Activated naive CD4-positive, alpha-beta T cell treated with anti-CD3 and anti-CD28 coated beads, Interleukin-2, amount 50 U/mL, for 72 hours (primary cell): ENCODE data around the gene NUP62. TPM values are rescaled to one million over a fixed set of nuclear protein-coding genes. Genes with fewer than 3 reads are reported as not detected.

ENCODE experiments used
- ATAC-seq, 2 donors: fragments of 150-1000 bp; cut with Tn5 transposase; 2 replicates each; pipeline ENCODE4 v1.10.0; 2021; ENCODE audit warnings: mild to moderate bottlenecking in 2 of 2, moderate library complexity in 2 of 2
- DNase-seq, 2 donors: peaks; one replicate each; pipeline ENCODE4 v3.0.0; 2021 to 2022; ENCODE audit warnings: low spot score in 2 of 2
- H3K27ac Mint-ChIP-seq, 2 donors: one replicate each; pipeline ENCODE4 v1.8.0; 2022; ENCODE audit warnings: mild to moderate bottlenecking in 2 of 2, mixed read lengths in 2 of 2
- H3K36me3 Mint-ChIP-seq, 2 donors: one replicate each; pipeline ENCODE4 v1.8.0; 2022; ENCODE audit warnings: mixed read lengths in 2 of 2
- H3K9me3 Mint-ChIP-seq, 2 donors: one replicate each; pipeline ENCODE4 v1.8.0; 2022; ENCODE audit warnings: mixed read lengths in 2 of 2
- total RNA-seq, 2 donors: library from RNA; stranded (reverse); gene quantifications; one replicate each; pipeline ENCODE4 v1.2.3, GENCODE V29; 2022

NUP62 gene
- total RNA-seq, 2 donors from 2014 or later, result 82.5 to 109 TPM

GRCh38 chr19:49873834-49874233 lies 55.5 kb downstream of the NUP62 start:
- ATAC-seq, result no peak
- H3K36me3 Mint-ChIP-seq, result peaks cover 0 to 6% of the 10 kb centered on the region in 2 donors
- H3K9me3 Mint-ChIP-seq, result no peaks in the 10 kb centered on the region
- no peak overlapping the region for H3K27ac Mint-ChIP-seq
- DNase-seq, result no peak

DNA sequence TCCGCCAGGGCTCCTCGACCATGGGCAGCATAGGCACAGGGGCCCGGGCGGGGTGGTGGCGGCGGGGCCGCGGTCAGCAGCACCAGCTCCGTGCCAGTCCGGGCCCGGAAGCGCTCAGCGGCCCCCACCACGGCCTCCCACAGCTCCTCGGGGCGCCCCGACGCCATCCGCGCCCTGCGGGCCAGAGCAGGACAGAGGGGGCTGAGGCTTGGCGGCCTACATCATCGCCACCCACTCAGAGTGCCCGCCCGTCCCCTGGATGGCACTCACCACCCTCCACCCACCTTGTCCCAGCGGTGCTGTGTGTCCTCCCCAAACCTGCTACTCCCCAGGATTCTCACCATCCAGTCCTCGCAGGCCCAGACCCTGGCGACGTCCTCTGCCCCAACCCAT lies 56.2 kb downstream of the NUP62 start:
- no peak for DNase-seq
- ATAC-seq, result no peak
- H3K9me3 Mint-ChIP-seq, result no peaks in the 10 kb centered on the region
- peaks cover 0 to 3% of the 10 kb centered on the region in 2 donors for H3K36me3 Mint-ChIP-seq
- H3K27ac Mint-ChIP-seq, result no peak overlapping the region

DNA sequence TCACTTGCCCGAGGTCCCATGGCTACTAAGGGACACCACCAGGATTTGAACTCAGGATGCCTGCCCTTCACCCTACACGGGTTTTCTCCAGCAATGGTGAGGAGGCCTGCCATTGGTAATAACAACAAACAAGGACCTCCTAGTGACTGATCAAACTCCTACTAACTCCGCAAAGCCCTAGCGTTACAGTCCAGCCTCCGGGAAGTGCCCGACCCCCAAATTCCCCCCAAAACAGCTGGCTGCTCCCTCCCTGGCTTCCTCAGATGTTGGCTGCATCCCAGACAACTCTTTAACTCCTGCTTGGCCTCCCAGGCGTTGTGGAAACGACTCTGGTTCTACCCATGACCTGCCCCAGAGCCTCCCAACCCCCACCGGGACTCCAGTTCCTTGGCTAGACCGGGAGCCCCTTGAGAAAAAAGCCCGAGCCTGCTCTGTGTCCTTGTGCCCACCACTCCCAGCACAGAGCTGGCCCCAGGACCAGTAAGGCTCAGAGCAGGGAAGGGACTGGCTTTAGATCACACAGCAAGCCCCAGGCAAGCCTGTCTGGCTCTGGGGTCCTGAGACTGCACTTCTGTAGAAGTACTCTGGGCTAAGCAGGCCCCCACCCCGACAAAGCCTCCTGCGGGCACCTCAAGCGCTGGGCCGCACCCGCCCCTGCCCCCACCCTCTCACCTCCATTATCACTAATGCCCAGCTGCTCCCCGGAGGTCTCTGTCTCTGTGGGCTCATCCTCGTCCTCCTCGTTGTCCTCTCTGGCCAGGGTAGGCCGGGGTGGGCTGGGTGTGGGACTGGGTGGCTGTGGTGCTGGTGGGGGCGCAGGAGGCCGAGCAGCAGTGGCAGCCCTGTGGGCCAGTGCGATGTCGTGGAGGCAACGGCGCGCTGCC lies 56.8 kb downstream of the NUP62 start:
- H3K36me3 Mint-ChIP-seq, result no peaks in the 10 kb centered on the region
- peak overlapping the region in 1 of 2 donors; percentile 52 for H3K27ac Mint-ChIP-seq
- DNase-seq, result no peak
- H3K9me3 Mint-ChIP-seq, result no peaks in the 10 kb centered on the region
- ATAC-seq, result no peak

DNA sequence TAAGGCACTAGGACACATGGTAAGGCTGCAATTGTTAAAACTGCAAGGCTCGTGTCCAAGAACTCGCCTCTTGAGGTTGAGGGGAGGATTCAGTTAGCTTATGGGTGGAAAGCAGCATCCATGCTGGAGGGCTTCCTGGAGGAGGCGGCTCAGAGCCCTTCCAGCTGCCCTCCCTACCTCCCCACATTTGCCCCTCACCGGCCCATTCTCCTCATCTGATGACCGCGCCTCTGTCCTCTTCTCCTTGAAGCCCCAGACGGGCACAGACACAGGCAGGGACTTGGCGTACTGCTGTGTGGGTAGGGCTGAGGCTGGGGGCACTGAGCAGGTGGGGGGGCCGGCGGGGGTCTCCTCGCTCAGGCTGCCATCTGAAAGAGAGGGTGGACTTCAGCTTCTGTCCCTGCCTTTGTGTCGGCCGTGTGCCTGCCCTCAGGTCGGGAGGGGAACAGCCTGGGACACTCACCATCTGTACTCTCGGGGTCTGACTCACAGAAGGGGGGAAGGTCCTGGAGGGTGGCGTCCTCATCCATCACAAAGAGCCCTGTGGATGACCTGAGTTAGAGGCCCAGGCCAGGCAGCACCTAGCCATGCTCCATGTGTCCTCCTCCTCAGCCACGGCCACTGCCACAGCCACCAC lies 57.8 kb downstream of the NUP62 start:
- no peak for DNase-seq
- Mint-ChIP-seq H3K36me3 (peaks cover 6 to 7% of the 10 kb centered on the region in 2 donors), H3K9me3 (no peaks in the 10 kb centered on the region), H3K27ac (peak overlapping the region in 1 of 2 donors; percentile 52)
- ATAC-seq, result no peak

- Mint-ChIP-seq H3K9me3 (no peaks in the 10 kb centered on the region), H3K27ac (peak overlapping the region in 1 of 2 donors; percentile 95), H3K36me3 (peaks cover 11 to 16% of the 10 kb centered on the region in 2 donors)
- DNase-seq, result no peak
- no peak for ATAC-seq
Observed at GRCh38 chr19:49870309-49870901, 58.9 kb downstream of the NUP62 start.

DNA sequence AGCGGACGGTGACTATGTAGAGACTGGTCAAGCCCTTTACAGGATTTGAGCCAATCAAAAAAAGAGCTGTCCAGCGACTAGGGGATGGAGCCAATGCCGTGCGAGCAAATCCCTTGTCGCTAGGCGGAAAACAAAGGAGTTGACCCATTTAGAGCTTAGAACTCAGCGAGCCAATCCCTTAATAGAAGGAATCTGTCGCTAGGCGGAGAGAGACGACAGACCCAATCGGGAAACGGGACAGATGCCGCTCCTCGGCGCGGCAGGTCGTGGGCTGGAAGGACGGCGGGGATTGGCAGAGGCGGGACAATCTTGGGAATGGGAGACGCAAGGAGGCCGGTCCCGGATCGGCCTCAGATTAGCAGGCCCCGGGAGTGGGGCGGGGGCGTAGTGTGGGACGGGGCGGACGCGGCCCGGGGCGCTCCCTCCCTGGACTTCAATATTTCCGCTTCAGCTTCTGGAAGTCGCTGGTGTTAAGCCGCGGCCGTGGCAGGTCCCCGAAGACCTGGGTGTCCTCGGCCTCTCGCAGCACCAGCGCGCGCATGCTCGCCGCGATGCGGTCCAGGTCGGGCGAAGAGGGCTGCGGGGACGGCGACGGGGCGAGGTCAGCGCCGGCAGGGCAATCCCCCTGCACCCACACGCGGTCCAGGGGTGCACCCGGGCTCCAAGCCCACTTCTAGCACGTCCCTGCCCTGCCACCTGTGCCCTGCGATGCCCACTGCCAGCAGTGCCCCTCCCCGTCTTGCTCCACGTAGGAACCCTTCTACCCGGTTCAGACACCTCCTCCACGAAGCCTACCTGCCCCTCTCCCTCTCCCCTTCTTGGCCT lies 59.6 kb downstream of the NUP62 start:
- DNase-seq (peak; percentile 93 to 95), ATAC-seq (peak; percentile 77 to 82)
- Mint-ChIP-seq H3K36me3 (peaks cover 18 to 22% of the 10 kb centered on the region in 2 donors), H3K9me3 (no peaks in the 10 kb centered on the region), H3K27ac (peak overlapping the region in 1 of 2 donors; percentile 95)

DNA sequence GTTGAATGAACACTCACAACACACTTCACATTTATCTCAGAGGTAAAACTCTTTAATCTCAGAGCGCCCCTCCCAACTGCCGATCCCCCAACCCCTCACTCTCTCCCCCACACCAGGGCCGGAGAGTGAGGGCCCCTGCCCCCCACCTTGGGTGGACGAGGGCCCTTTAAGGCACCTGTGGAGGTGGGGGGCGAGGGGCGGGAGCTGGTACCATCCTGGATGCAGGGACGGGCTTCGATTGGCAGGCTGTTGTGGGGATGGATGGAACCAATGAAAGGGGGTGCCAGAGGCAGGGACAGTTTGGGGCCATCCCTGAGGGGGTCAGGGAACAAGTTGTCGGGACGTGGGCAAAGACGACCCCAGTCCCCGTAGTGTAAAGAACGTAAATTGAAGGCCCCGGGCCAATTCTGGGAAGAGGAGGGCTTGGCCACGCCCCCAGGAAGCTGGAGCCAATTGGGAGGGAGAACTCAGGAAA lies 60.3 kb downstream of the NUP62 start:
- Mint-ChIP-seq H3K9me3 (no peaks in the 10 kb centered on the region), H3K36me3 (peaks cover 21 to 25% of the 10 kb centered on the region in 2 donors), H3K27ac (no peak overlapping the region)
- DNase-seq, result no peak
- peak; percentile 0 to 10 for ATAC-seq

DNA sequence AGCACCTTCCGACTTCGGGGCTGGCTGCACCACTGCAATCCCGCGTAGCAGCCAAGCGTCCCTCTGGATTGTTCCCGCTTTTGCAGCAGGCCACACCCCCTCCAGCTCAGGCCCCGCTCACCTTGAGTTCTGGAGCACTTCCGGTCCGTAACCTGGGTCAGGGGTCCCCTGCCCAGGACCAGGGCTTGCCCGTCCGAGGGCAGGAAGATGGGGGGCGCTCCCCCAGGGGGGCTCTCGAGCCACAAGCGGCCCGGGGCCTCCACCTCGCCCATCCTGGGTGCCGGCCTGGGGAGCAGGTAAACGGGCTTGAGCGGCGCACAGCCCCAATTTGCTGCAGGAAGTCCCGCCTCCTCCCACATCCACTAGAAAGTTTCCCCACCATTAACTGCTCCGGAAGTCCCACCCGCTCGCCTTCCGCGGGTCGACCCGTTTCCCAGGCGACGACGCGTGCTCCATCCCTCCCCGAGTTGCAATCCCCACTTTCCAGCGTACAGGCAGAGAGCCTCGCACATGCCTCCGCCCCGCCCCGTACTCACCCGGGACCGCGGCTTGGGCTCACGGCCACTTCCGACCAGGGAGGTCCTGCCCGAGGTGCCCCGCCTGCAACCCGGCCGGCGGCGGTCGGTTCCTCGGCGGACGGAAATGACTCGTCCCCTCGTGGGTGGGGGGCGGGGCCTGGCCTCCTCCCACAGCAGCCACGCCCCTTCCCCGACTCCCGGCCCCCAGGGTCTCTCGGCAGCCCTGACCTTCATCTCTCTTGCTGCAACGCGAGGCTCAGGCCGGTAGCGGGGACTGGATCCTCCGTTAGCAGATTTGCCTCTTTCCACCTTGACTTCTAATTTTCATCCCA lies 62.1 kb downstream of the NUP62 start, which contains the start of gene PNKP:
TSS of gene PNKP (minus strand) at position 644 of the 850 bp plus-strand sequence. CDS start at position 272, 372 bp downstream.
- peak; percentile 54 to 63 for ATAC-seq
- peak; percentile 88 to 95 for DNase-seq
- H3K9me3 Mint-ChIP-seq, result no peaks in the 10 kb centered on the region
- H3K27ac Mint-ChIP-seq, result peak within 1 kb of the TSS in 1 of 2 donors; percentile 98
- peaks cover 21 to 25% of the 10 kb centered on the region in 2 donors for H3K36me3 Mint-ChIP-seq

DNA sequence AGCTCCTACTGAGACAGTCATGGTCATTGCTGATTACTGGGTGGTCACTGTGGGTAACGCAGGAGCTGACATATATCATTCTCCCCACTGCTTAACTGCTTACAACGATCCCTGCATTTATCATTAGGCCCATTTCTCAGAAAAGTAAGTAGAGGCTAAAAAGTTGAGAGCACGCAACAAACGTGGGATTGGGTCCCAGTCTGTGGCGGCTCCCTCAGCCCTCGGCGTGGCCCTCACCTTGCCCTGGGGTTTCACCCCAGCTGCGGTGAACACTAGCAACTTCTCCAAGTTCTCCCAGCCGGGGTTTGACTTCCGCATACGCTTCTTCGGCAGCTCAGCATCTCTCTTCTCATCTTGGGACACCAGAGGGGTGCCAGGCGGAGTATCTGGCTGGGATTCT lies 64.4 kb downstream of the NUP62 start:
- DNase-seq (no peak), ATAC-seq (no peak)
- Mint-ChIP-seq H3K36me3 (peaks cover 21 to 25% of the 10 kb centered on the region in 2 donors), H3K27ac (peak overlapping the region; percentile 23 to 90), H3K9me3 (no peaks in the 10 kb centered on the region)

- peak overlapping the region in 1 of 2 donors; percentile 23 for H3K27ac Mint-ChIP-seq
- no peaks in the 10 kb centered on the region for H3K9me3 Mint-ChIP-seq
- ATAC-seq (no peak), DNase-seq (no peak)
- H3K36me3 Mint-ChIP-seq, result peaks cover 21 to 25% of the 10 kb centered on the region in 2 donors
Observed at GRCh38 chr19:49863935-49864320, 65.4 kb downstream of the NUP62 start.

GRCh38 chr19:49863254-49863934 lies 65.9 kb downstream of the NUP62 start:
- no peak for DNase-seq
- H3K27ac Mint-ChIP-seq, result no peak overlapping the region
- H3K36me3 Mint-ChIP-seq, result peaks cover 21 to 25% of the 10 kb centered on the region in 2 donors
- no peak for ATAC-seq
- H3K9me3 Mint-ChIP-seq, result no peaks in the 10 kb centered on the region

- Mint-ChIP-seq H3K9me3 (no peaks in the 10 kb centered on the region), H3K27ac (no peak overlapping the region), H3K36me3 (peaks cover 21 to 25% of the 10 kb centered on the region in 2 donors)
- DNase-seq (no peak), ATAC-seq (no peak)
Observed at GRCh38 chr19:49862391-49863253, 66.7 kb downstream of the NUP62 start.

DNA sequence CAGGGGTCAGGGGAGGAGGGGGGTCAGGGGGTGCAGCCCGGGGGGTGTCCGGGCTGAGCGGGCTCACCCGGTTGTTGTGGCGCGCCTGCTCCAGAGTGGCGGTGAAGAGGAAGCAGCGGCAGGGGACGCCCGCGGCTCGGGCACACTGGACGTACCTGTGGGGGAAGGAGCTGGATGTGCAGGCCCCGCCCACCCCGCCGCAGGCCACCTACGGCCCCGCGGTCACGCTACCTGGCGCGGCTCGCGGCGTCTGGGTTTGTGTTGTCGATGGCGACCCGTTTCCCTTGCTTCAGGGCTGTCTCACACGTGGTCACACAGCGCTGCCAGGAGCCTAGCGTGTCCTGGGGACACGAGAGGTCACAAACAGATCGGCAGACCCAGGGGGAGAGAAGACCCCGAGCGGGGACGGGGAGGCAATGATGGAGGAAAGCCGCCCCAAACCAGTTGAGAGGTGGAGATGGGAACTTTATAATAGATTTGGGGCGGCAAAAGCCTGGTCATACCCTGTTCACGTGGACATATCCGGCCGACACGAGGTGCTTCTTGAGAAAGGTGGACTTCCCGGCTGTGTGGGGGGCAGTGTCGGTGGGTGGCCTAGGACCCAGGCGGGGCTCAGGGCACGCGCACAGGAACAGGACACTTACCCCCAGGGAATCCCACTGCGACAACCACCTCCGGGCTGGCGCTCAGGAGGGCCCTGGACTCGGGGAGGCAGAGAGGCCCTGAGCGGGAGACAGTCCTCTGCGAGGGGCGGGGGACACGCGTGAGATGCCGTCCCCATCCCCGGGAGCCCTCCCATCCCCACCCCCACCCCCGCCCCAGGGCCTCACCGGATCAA lies 67.5 kb downstream of the NUP62 start:
- ATAC-seq (no peak), DNase-seq (peak in 1 of 2 donors; percentile 57)
- Mint-ChIP-seq H3K36me3 (peaks cover 18 to 22% of the 10 kb centered on the region in 2 donors), H3K27ac (no peak overlapping the region), H3K9me3 (no peaks in the 10 kb centered on the region)
